Activated CD8-positive, alpha-beta T cell treated with anti-CD3 and anti-CD28 coated beads for 36 hours (primary cell): ENCODE data around the gene ASB6. TPM values are rescaled to one million over a fixed set of nuclear protein-coding genes. Genes with fewer than 3 reads are reported as not detected.
"Not testable (repeated sequence)": the region's sequence is repeated elsewhere in the genome, so short reads cannot be mapped to it uniquely, and the experiment has no call there.

ENCODE experiments used
- ATAC-seq: fragments of 200-7000 bp; cut with Tn5 transposase; one replicate; pipeline ENCODE4 v1.10.0; 2021; ENCODE audit warnings: mild to moderate bottlenecking, moderate library complexity
- CTCF ChIA-PET: fragments of 350-600 bp; sonication (Branson Sonifier 250); formaldehyde crosslinking; loops from one replicate; lab custom pipeline; 2021; ENCODE audit warnings: antibody characterized with exemption; lab: Charles Lee
- POLR2A ChIA-PET: fragments of 350-600 bp; sonication (Branson Sonifier 250); formaldehyde crosslinking; loops from one replicate; lab custom pipeline; 2021; ENCODE audit warnings: antibody characterized with exemption; lab: Charles Lee
- DNase-seq: peaks from one replicate; pipeline ENCODE4 v3.0.0-alpha.2; 2020
- H3K27ac Mint-ChIP-seq: one replicate; pipeline ENCODE4 v1.8.0; 2021; ENCODE audit warnings: mild to moderate bottlenecking, mixed read lengths
- H3K27me3 Mint-ChIP-seq: one replicate; pipeline ENCODE4 v1.8.0; 2021; ENCODE audit warnings: mixed read lengths
- H3K36me3 Mint-ChIP-seq: one replicate; pipeline ENCODE4 v1.8.0; 2021; ENCODE audit warnings: low read depth, mixed read lengths
- H3K4me1 Mint-ChIP-seq: one replicate; pipeline ENCODE4 v1.8.0; 2021; ENCODE audit warnings: low read depth, mixed read lengths
- H3K4me3 Mint-ChIP-seq: one replicate; pipeline ENCODE4 v1.8.0; 2021; ENCODE audit warnings: mild to moderate bottlenecking, moderate library complexity, mixed read lengths
- H3K9me3 Mint-ChIP-seq: one replicate; pipeline ENCODE4 v1.8.0; 2021; ENCODE audit warnings: mixed read lengths
- intact Hi-C: fragments of 100-400 bp; cut with micrococcal nuclease; formaldehyde crosslinking; loops from one replicate; pipeline ENCODE4 v1.10.0; 2022
- total RNA-seq, 2 experiments: library from RNA; stranded (reverse); gene quantifications; one replicate each; pipeline ENCODE4 v1.2.3, GENCODE V29; 2021
- TF ChIP-seq, protein P1 (sequence below): fragments of 200-600 bp; IDR thresholded peaks from one replicate; pipeline ENCODE4 v1.8.0; 2022; ENCODE audit warnings: antibody characterized with exemption, mild to moderate bottlenecking

Gene ASB6
- total RNA-seq, 2 experiments from 2014 or later, result 16.6 TPM

- no peaks in the 10 kb centered on the region for H3K27me3 Mint-ChIP-seq
- intact Hi-C loops, result no loop called here
- H3K4me1 Mint-ChIP-seq, result peaks cover 16% of the 10 kb centered on the region
- ATAC-seq (no peak), DNase-seq (no peak)
- H3K27ac Mint-ChIP-seq, result no peak overlapping the region
- H3K36me3 Mint-ChIP-seq, result peaks cover 17% of the 10 kb centered on the region
- CTCF ChIA-PET, result interaction anchor here (1.0 to 2.6 kb wide), 4 partner anchors 15 to 508 kb away, joined by 3 to 11 read pairs (median 4); no protein-coding TSS in a partner anchor
- TF ChIP-seq, protein P1, sequence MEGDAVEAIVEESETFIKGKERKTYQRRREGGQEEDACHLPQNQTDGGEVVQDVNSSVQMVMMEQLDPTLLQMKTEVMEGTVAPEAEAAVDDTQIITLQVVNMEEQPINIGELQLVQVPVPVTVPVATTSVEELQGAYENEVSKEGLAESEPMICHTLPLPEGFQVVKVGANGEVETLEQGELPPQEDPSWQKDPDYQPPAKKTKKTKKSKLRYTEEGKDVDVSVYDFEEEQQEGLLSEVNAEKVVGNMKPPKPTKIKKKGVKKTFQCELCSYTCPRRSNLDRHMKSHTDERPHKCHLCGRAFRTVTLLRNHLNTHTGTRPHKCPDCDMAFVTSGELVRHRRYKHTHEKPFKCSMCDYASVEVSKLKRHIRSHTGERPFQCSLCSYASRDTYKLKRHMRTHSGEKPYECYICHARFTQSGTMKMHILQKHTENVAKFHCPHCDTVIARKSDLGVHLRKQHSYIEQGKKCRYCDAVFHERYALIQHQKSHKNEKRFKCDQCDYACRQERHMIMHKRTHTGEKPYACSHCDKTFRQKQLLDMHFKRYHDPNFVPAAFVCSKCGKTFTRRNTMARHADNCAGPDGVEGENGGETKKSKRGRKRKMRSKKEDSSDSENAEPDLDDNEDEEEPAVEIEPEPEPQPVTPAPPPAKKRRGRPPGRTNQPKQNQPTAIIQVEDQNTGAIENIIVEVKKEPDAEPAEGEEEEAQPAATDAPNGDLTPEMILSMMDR, result no peak
- no peak overlapping the region for H3K4me3 Mint-ChIP-seq
- no peaks in the 10 kb centered on the region for H3K9me3 Mint-ChIP-seq
- POLR2A ChIA-PET, result interaction anchor here (0.6 to 3.5 kb wide), 4 partner anchors 10 to 18 kb away, joined by 3 to 21 read pairs (median 5); partner anchors contain the start of genes C9orf50 and NTMT1
These were observed 2.8 kb downstream of the ASB6 start for GRCh38 chr9:129639034-129639630.

DNA sequence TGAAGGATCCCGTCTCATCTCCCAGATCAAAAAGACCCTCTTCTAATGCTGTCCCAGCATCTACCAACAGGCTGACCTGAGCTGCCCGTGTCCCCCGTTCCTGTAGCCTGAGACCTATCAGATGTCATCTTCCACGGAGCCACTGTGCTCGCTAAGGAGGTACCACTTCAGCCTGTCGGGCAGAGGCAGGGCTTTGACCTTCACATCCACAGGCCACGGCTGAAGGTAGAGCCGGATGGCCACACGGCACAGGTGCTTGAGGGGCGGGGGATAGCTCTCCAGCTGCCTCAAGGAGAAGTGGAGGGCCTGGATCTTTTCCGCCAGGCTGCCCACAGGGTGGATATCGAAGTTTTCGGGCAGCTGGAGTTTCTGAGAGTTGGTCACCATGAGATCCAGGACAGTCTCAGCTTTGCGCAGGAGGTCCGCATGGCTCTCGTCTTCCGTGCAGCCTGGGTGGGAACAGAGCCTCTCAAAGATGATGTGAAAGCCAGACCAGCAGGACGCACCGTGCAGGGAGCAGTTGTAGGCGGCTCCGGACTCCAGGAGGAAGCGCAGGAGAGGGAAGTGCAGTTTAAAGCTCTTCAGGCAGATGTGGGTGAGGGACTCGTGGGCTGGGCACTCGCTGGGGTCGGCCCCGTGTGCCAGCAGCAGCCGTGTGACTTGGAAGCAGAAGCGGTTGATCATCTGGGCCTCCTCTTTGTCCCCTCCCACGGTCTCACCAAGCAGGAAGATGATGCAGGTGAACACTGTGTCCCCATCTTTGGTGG lies 4.1 kb downstream of the ASB6 start:
- peak overlapping the region; percentile 36 for H3K27ac Mint-ChIP-seq
- ATAC-seq (no peak), DNase-seq (no peak)
- no peaks in the 10 kb centered on the region for H3K9me3 Mint-ChIP-seq
- H3K36me3 Mint-ChIP-seq, result peaks cover 26% of the 10 kb centered on the region
- TF ChIP-seq, protein P1, result no peak
- H3K4me3 Mint-ChIP-seq, result no peak overlapping the region
- H3K4me1 Mint-ChIP-seq, result peaks cover 16% of the 10 kb centered on the region
- intact Hi-C loops, result no loop called here
- no peaks in the 10 kb centered on the region for H3K27me3 Mint-ChIP-seq
- ChIA-PET POLR2A (interaction anchor here (0.6 to 2.3 kb wide), 5 partner anchors 9 to 214 kb away, joined by 3 to 8 read pairs (median 7); partner anchors contain the start of gene NTMT1), CTCF (interaction anchor here (1.2 to 2.6 kb wide), 3 partner anchors 12 to 153 kb away, joined by 4 to 11 read pairs (median 10); partner anchors contain the start of gene NTMT1)

DNA sequence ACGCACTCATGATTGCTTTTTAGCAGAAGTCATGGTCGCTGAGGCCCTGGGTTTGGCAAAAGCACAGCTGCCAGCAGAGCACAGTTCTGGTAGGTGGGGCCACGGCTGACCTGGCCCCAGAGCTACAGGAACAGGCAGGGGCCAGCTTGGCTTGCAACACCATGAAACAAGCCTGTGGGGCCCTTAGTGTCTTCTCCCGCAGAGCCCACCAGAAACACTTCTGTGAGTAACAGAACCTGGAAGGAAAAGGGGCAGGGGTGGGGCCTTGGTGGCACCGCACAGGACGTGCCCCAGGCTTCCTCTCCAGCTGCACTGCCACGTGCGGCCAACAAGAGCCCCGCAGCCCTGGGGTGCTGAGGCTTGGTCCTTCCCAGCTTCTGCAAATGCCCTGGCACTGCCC lies 4.8 kb downstream of the ASB6 start:
- intact Hi-C loops, result no loop called here
- Mint-ChIP-seq H3K9me3 (no peaks in the 10 kb centered on the region), H3K4me3 (no peak overlapping the region), H3K36me3 (peaks cover 32% of the 10 kb centered on the region), H3K27me3 (no peaks in the 10 kb centered on the region), H3K4me1 (peaks cover 19% of the 10 kb centered on the region), H3K27ac (peak overlapping the region; percentile 36)
- DNase-seq (no peak), ATAC-seq (no peak)
- POLR2A ChIA-PET, result interaction anchor here (1.2 to 2.3 kb wide), 3 partner anchors 8 to 11 kb away, joined by 4 to 8 read pairs (median 7); partner anchors contain the start of gene NTMT1
- CTCF ChIA-PET, result interaction anchor here (0.8 to 2.0 kb wide), 3 partner anchors 12 to 463 kb away, joined by 3 to 10 read pairs (median 4); partner anchors contain the start of gene NTMT1
- TF ChIP-seq, protein P1, result no peak

- Mint-ChIP-seq H3K4me1 (peaks cover 24% of the 10 kb centered on the region), H3K36me3 (peaks cover 36% of the 10 kb centered on the region)
- H3K4me3 Mint-ChIP-seq, ATAC-seq, H3K9me3 Mint-ChIP-seq, H3K27ac Mint-ChIP-seq, H3K27me3 Mint-ChIP-seq, DNase-seq, intact Hi-C loops: not testable (repeated sequence)
- ChIA-PET POLR2A (interaction anchor here (1.4 to 2.3 kb wide), 2 partner anchors 7 to 10 kb away, joined by 4 to 8 read pairs; partner anchors contain the start of gene NTMT1), CTCF (interaction anchor here (2.0 kb wide), 1 partner anchor 11 kb away, joined by 10 read pairs; the partner anchor contains the start of gene NTMT1)
These were observed 5.6 kb downstream of the ASB6 start for GRCh38 chr9:129636343-129636742.
